ENCODE measurements around the gene RNF34. TPM values are rescaled to one million over a fixed set of nuclear protein-coding genes. Genes with fewer than 3 reads are reported as not detected.

RNF34 gene
- total and polyA plus RNA-seq, 2 of the 13 experiments (the other 11 are each of a cell fraction or from before 2014, with no cell fraction given) = 36.8 to 53.2 TPM

DNA sequence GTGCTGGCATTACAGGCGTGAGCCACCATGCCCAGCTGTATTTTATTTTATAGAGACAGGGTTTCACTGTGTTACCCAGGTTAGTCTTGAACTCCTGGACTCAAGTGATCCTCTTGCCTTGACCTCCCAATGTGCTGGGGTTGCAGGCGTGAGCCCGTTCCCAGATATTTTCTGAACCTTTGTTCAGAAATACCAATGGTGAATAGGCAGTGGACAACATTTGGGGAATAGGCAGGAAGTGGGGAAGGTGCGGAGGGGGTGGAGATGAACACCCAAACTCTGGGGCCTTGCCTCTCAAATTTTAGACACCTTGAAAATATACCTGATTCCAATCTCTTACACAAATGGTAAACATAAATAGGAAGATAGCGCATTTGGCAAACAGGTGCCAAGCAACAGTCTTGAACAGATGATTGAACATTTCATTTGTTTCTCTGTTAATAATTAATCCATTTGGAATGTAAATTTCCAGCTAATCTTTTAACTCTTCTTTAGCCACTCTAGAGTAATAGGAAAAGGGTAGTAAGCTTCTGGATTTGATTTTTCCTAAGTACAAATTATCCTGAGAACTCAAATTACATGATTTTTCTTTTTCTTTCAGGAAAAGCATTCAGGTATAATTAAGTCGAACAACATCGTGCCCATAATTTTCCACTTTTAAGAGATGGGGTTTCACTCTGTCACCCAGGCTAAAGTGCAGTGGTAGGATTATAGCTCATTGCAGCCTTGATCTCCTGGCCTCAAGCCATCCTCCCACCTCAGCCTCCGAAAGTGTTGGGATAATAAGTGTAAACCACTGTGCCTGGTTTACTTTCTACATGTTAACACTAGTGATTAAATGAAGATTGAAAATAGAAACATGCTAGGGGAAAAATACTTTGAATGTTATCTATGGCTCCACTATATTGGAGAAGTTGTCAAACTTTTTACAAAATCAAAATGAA, 22.9 kb upstream of the RNF34 start (continued):
- TF ChIP-seq, protein P1, sequence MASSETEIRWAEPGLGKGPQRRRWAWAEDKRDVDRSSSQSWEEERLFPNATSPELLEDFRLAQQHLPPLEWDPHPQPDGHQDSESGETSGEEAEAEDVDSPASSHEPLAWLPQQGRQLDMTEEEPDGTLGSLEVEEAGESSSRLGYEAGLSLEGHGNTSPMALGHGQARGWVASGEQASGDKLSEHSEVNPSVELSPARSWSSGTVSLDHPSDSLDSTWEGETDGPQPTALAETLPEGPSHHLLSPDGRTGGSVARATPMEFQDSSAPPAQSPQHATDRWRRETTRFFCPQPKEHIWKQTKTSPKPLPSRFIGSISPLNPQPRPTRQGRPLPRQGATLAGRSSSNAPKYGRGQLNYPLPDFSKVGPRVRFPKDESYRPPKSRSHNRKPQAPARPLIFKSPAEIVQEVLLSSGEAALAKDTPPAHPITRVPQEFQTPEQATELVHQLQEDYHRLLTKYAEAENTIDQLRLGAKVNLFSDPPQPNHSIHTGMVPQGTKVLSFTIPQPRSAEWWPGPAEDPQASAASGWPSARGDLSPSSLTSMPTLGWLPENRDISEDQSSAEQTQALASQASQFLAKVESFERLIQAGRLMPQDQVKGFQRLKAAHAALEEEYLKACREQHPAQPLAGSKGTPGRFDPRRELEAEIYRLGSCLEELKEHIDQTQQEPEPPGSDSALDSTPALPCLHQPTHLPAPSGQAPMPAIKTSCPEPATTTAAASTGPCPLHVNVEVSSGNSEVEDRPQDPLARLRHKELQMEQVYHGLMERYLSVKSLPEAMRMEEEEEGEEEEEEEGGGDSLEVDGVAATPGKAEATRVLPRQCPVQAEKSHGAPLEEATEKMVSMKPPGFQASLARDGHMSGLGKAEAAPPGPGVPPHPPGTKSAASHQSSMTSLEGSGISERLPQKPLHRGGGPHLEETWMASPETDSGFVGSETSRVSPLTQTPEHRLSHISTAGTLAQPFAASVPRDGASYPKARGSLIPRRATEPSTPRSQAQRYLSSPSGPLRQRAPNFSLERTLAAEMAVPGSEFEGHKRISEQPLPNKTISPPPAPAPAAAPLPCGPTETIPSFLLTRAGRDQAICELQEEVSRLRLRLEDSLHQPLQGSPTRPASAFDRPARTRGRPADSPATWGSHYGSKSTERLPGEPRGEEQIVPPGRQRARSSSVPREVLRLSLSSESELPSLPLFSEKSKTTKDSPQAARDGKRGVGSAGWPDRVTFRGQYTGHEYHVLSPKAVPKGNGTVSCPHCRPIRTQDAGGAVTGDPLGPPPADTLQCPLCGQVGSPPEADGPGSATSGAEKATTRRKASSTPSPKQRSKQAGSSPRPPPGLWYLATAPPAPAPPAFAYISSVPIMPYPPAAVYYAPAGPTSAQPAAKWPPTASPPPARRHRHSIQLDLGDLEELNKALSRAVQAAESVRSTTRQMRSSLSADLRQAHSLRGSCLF (CRISPR knock-in tag; IDR thresholded peaks at IDR 0.05; ENCODE audit: borderline replicate concordance) = no peak
- no peak for TF ChIP-seq STAT5B (CRISPR knock-in tag; IDR thresholded peaks at IDR 0.05)
- no peak for TF ChIP-seq DNMT1 (CRISPR knock-in tag; IDR thresholded peaks at IDR 0.05)
- no peak; the same call in 1 of the 2 replicates for TF ChIP-seq TBX2 (CRISPR knock-in tag; IDR thresholded peaks at IDR 0.05; ENCODE audit: borderline replicate concordance)
- TF ChIP-seq PTBP1 (IDR thresholded peaks at IDR 0.05; ENCODE audit: low read depth, low read length, poor library complexity, severe bottlenecking) = no peak
- TF ChIP-seq ARNT (IDR thresholded peaks at IDR 0.05) = no peak
- no peak for TF ChIP-seq HOXA9 (CRISPR knock-in tag; IDR thresholded peaks at IDR 0.05; ENCODE audit: borderline replicate concordance)
- peak; percentile 41; the same call in 1 of the 2 replicates for TF ChIP-seq SALL1 (CRISPR knock-in tag; IDR thresholded peaks at IDR 0.05)
- no peak for TF ChIP-seq ZFP82 (CRISPR knock-in tag; IDR thresholded peaks at IDR 0.05; ENCODE audit: borderline replicate concordance)
- TF ChIP-seq SETDB1 (CRISPR knock-in tag; IDR thresholded peaks at IDR 0.05; ENCODE audit: borderline replicate concordance) = no peak
- TF ChIP-seq, protein P2, sequence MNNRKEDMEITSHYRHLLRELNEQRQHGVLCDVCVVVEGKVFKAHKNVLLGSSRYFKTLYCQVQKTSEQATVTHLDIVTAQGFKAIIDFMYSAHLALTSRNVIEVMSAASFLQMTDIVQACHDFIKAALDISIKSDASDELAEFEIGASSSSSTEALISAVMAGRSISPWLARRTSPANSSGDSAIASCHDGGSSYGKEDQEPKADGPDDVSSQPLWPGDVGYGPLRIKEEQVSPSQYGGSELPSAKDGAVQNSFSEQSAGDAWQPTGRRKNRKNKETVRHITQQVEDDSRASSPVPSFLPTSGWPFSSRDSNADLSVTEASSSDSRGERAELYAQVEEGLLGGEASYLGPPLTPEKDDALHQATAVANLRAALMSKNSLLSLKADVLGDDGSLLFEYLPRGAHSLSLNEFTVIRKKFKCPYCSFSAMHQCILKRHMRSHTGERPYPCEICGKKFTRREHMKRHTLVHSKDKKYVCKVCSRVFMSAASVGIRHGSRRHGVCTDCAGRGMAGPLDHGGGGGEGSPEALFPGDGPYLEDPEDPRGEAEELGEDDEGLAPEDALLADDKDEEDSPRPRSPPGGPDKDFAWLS (CRISPR knock-in tag; IDR thresholded peaks at IDR 0.05; ENCODE audit: borderline replicate concordance) = no peak
- TF ChIP-seq, protein P3, sequence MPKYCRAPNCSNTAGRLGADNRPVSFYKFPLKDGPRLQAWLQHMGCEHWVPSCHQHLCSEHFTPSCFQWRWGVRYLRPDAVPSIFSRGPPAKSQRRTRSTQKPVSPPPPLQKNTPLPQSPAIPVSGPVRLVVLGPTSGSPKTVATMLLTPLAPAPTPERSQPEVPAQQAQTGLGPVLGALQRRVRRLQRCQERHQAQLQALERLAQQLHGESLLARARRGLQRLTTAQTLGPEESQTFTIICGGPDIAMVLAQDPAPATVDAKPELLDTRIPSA (CRISPR knock-in tag; IDR thresholded peaks at IDR 0.05; ENCODE audit: borderline replicate concordance) = no peak
- no peak for TF ChIP-seq NKX3-1 (CRISPR knock-in tag; IDR thresholded peaks at IDR 0.05)
- TF ChIP-seq SRSF4 (IDR thresholded peaks at IDR 0.05; ENCODE audit: low read depth, low read length, poor library complexity, severe bottlenecking) = no peak
- TF ChIP-seq MIER3 (CRISPR knock-in tag; IDR thresholded peaks at IDR 0.05; ENCODE audit: borderline replicate concordance) = no peak
- no peak for TF ChIP-seq ATF7 (IDR thresholded peaks at IDR 0.05)
- no peak for TF ChIP-seq ATF7 (CRISPR knock-in tag; IDR thresholded peaks at IDR 0.05)
- TF ChIP-seq, protein P4, sequence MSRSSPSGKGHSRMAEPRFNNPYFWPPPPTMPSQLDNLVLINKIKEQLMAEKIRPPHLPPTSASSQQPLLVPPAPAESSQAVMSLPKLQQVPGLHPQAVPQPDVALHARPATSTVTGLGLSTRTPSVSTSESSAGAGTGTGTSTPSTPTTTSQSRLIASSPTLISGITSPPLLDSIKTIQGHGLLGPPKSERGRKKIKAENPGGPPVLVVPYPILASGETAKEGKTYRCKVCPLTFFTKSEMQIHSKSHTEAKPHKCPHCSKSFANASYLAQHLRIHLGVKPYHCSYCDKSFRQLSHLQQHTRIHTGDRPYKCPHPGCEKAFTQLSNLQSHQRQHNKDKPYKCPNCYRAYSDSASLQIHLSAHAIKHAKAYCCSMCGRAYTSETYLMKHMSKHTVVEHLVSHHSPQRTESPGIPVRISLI (CRISPR knock-in tag; IDR thresholded peaks at IDR 0.05; ENCODE audit: borderline replicate concordance) = no peak
